HG02678 (cell line): ENCODE measurements around the gene ADAM12.
"Not testable (repeated sequence)": the region's sequence is repeated elsewhere in the genome, so short reads cannot be mapped to it uniquely, and the experiment has no call there.

Experiments used
- ATAC-seq: cut with Tn5 transposase; IDR thresholded peaks from one replicate; pipeline ENCODE4 v1.9.1; 2021; ENCODE audit warnings: mild to moderate bottlenecking, moderate library complexity; ENCODE audit not compliant: unreplicated experiment

ADAM12 gene

DNA sequence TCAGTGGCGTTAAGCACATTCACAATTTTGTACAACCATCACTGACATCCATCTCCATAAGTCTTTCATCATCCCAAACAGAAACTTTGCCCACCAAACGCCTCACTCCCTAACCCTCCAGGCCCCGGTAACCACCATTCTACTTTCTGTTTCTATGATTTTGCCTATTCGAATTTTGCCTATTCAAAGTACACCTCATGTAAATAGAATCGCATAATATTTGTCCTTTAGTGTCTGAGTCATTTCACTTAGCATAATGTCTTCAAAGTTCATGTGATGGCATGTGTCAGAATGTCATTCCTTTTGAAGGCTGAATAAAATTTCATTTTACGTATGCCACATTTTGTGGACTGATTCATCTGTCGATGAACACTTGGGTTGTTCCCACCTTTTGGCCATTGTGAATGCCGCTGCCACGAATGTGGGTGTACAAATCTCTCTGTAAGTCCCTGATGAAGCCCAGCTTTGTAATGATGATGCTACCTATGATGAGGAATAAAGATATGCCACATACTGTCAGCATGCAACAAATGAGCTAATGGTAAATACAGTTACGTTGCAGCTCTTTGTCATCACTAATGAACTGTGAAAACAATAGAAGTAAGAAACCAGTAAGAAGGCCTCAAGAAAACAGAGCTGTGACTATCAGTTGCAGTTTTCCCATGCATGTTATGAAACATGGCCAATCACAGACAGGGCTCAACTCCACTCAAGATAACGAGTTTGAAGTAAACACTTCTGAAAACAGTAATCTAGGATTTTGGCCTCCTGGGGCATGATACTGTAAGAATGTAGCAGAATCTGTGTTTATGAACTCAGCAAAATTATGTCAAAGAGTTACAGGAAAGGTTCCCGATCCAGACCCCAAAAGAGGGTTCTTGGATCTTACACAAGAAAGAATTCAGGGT lies 120.0 kb downstream of the ADAM12 start:
- ATAC-seq, result no peak

DNA sequence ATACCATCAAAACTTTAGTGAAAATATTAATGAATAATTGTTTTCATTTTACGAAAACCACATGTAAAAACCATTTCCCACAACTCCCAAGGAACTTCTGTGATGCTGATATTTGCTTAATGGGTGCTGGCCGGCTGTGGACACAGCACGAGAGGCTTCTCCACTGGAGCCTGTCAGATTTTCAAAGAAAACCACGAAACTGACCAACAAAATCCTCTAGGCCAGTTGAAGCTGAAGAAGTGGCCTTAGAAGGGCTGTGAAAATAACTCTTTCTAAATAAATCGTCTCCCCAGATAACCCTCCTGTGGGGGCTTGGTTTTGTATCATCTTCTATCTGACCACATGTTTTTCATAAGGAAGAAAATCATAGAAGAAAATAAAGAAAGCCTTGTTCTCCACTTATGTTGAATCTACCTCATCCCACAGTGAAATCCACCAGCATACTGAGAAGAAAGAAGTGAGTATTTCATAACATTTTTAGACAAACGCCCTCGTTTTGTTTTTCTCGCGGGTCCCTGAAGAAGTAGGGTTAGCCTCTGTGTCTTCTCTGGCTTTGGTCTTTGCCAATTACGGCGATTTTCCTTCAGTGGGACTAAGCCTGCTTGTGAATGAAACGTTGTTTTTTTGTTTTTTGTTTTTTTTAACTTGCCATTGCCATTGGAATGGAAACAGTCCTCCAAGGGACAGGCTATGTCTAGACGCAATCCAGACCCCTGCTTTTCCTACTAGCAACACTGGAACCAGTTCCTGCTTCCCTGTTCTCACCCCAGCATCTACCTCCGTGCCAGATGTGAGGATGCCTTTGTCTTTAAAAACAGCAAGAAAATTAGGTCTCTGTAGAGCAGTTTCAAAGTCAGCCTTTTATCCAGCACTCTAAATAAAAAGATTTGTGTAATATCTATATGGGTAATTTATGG lies 123.9 kb downstream of the ADAM12 start:
- ATAC-seq, result no peak

DNA sequence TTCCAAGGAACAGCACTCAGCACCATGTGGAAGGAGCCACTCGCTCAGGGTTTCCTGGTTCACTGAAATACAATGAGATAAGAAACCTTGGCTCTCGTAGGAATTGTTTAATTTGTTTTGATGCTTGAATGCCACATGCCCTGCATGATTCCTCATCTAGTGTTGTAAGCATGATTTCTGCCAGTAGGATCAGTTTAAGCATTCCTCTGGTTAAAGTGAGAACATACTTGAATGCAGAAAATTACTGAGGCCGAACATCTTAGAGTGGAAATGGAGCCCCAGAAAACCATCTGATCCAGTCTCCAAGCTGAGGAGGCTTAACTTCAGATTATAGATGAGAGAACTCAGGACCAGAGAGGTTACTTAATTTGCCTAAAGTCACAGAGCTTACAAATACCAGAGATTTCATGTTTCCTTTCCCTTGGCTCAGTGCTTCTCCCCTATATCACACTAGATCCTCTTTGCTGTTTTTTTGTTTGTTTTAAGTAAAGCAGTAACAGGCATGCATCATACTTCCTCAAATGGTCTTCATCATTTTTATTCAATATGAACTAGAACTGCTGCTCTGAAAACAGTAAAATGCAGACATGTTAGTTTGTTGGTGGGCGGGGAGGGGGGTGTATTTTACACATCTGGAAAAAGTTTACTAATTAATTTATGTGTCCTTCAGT lies 125.1 kb downstream of the ADAM12 start:
- no peak for ATAC-seq

DNA sequence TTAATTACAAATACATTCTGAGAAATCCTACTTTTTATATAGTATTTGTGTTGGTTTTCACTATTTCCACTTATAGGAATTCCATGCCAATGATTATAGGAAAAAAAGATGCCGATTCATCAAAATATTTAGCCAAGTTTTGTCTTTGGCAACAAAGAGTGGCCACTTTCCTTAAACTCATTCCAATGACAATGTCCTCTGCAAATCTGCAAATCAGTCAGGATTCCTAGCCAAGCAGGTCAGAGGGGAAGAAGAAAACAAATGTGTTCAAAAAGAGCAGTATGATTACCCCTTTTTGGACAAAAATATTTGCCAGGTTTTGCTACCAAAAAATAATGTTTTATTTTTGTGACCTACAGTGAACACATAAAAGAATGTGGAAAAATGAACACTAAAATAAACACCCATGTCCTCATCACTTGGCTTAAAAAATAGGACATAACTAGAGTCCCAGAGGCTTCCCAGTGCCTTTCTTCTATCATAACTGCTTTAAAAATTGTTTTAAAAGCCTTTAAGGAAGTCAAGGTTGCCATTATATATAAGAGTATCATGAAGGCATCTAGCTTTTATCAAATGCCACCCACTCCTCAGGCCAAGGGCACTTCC lies 125.9 kb downstream of the ADAM12 start:
- ATAC-seq, result no peak

DNA sequence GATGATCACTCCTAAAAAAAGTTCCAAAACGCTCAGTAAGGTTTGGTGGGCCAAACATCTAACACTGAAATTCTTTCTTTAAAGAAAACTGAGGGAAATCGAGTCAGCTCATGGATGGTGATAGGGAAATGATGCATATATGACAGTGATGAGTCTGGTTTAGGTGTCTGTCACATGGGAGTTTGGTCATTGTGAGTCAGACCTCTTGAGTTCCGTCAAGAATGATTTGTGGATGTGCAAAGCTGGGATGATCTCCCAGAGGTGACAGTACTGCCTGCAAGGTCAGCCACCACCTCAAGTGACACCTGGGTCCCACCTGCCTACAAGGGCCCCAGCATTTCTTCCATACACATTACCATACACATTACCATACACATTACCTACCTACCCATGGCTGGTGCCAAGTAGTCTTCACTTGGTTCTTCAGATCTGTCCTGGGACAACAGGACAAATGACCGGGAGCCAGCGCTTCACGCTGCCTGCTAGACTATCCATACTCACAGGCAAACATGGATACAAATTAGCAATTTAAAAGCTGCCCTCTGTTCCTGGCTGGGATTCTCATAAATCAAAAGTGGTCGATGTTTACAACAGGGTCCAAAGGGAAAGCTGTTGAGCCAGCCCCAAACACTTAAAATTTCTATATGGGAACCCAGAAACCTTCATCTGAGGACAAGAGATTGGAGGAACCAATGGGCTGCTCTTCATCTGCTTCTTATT lies 128.4 kb downstream of the ADAM12 start:
- ATAC-seq, result no peak

DNA sequence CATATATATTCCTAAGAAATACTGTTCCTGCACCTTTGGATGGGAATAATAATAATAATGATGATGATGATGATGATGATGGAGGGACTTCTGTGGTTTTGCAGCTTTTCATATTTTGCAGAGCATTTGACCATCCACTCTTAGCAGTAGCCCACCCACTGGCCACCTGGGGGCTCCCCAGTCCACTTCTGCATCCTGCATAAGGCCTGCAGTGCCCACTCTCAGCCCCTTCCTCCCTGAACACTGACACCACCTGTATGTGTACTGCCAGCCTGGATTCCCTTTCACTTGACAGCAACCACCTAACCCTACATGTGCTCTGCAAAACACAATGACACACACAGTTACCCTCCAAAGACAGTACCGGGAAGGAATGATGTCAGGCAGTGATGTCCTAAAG lies 131.4 kb downstream of the ADAM12 start:
- ATAC-seq, result no peak

DNA sequence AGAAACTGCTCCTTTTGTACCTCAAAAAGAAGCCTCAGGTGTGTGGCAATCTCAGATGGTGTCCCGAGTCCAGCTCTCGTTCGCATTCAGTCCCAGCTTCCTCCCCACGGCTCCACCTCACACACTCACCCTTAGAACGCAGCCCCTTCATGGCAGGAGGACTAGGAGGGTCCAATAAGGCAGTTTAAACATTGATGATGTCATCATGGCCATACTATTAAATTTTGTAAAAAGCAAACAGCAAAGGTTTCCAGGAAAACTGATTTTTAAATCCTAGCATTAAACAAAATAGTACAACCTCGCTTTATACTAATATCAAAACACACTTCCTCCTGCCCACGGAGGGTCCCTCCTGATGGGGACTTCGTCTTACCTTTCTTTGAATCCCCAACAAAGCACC lies 133.0 kb downstream of the ADAM12 start:
- no peak for ATAC-seq

DNA sequence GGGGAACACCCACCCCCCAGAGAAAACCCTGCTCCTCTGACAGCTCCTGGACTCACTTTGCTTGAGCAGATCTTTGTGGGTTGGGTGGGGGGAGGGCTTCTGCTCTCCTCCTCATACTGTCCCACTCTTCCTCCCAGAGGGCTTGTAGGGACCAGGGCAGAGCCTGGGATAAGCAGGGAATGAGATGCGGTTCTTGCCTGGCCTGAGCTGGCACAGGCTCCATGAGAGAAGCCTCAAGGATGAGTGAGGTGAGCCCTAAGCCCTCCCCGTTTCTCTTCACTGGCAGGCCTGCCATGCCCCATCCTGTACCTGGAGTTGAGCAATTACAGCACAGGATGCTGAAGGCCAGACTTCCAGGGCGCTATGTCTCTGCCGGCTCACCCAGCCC lies 134.7 kb downstream of the ADAM12 start:
- ATAC-seq, result no peak

DNA sequence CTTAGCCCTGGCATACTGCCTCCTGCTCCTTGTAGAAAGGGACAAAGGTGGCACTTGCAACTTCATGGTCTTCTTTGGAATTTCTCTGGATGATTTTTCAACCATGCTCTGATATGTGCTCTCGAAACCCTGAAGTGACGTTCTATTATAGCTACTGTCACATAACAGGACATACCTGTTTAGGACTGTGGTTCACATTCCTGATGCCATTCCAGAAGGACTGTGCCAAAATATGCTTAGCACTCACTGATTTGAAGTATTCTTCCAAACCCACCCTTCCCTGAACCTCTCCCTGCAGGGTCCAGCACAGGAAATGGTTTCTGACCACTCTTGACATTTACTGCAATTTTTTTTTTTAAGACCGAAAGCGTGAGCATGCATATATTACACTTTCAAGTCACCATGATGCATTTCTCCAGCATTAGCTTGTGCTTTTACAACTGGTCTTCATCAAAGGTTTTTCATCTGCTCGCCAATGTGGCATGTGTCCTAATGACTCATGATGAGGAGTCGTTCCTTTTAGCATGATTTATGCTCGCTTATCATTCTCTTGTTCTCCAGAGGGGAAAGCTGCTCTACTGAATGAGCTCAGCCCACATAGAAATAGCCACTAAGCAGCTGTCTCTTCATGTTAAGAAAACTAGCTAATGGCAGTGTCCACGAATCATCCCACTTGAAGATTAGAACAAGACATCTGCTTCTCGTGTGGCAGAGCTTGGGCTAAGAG lies 135.2 kb downstream of the ADAM12 start:
- ATAC-seq, result no peak

DNA sequence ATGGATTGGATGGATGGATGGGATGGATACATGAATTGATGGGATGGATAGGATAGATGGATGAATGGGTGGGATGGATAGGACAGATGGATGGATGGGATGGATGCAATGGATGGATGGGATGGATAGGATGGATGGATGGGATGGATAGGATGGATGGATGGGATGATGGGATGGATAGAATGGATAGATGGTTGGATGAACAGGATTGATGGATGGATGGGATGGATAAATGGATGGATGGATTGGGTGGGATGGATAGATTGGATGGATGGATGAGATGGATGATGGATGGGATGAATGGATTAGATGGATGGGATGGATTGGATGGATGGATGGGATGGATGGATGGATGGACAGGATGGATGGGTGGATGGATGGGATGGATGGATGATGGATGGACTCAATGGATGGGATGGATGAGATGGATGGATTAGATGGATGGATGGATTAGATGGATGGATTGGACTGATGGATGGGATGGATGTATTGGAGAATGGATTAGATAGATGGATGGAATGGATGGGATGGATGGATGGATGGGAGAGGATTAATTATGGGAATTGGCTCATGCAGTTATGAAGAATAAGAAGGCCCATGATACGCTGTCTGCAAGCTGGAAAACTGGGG lies 136.4 kb downstream of the ADAM12 start:
- no peak for ATAC-seq

DNA sequence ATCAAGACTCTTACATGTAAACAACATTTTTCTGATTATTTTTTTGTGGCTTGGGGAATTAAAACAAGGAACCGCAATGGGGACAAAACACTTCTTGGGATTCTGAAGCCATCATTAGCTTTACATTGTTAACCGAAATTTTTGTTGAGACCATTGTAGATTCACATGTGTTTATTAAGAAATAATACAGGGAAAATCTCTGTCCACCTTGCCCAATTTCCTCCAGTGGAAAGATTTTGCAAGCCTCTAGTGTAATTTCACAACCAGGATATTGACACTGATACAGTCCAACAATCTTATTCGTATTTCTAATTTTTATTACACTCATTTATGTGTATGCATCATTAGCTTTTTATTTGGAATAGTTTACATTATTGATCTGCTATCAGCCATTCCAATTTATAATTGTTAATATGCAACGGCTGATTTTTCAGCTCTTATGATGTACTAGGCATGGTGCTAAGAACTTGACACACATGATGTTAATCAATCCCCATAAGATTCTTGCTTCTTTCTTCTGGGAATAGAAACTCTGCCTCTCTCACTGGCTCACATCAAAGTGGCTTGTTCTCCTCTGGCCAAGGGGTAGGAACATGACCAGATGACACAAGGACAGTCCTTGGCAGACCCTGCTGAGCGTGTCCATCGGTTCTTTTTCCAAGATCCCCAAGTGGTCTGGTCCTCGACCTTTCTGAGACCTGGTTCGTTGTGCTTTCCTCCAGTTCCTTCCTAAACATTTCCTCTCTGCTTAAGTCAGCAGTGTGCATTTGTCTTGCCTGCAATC lies 137.6 kb downstream of the ADAM12 start:
- ATAC-seq, result no peak

DNA sequence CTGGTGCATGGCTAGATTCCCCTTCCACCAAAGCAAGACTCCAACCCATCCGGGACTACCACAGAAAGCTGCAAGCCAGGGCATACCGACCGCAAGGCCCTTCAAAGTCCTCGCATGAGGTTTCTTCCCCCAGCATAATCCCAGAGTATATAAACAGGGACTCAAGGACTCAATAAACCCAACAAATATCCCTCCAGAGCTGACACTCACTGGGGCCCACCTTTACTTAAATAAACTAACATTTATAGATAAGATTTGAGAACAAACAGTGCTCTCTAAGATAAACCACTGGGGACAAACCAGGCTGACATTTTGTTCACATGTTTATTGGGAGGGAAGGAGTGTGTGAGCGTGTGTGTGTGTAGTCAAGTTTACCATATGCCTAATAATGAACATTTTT lies 138.2 kb downstream of the ADAM12 start:
- ATAC-seq, result no peak

DNA sequence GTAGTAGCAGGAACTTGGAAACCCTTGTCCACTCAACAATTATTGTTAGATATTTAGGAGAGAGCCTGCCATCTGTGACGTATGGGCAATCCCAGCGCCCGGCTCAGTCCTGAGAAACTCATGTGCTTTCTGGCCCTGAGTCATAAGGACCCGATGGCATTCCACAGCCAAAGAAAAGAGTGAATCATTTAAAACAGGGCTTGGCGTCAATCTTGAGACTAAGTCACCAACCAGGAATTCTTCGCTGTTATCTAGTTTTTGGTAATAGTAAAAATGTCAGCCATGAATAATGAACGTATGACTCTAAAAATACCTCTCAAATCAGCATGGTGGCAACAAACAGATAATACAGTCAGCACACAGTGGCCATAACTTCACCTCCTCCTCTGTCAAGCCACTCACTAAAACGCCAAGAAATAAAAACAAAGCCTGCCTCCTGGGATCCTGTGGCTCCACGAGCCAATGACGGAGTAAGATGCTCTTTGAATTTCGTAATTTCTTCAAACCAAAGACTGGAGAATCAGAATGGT lies 140.8 kb downstream of the ADAM12 start:
- ATAC-seq, result no peak

DNA sequence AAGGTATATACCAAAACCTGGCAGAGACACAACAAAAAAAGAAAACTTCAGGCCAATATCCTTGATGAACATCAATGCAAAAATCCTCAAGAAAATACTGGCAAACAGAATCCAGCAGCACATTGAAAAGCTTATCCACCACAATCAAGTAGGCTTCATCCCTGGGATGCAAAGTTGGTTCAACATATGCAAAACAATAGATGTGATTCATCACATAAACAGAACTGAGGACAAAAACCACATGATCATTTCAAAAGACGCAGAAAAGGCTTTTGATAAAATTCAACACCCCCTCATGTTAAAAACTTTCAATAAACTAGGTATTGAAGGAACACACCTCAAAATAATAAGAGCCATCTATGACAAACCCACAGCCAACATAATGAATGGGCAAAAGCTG lies 141.9 kb downstream of the ADAM12 start:
- not testable (repeated sequence) for ATAC-seq

DNA sequence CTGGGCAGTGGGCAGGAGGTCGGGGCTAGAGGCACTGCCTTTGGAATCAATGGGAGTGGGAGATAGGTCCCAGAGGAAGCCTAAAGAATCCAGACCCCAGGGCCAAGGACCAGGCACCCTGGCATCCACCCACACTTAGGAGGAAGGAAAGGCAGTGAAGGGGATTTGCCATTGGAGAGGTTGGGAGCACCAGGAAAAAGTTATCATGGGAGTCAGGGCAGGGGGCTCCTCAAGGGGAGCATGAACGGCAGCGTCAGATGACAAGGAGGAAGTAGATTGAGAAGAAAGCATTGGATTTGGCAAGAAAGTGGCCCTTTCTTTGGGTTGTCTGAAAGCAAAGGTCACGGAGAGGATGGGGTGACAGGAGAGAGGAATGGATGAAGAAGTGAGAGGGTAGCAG lies 142.8 kb downstream of the ADAM12 start:
- ATAC-seq, result no peak

DNA sequence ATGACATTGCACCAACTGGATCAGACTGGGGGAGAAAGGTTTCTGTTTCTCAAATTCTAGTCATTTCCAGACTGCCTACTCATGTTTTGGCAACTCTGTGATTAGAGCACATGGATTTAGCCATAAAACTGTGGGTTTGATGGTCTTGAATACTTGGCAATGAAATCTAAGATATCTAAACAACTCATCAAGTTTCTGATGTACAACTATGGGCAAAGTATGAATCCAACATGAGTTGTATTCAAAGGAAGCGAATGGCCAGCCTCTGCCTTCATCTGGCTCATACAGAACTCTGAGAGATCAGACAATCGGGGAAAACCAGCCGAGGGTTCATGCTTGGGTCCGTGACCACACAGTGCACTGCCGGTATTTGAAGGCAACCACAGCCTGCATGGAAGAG lies 144.3 kb downstream of the ADAM12 start:
- no peak for ATAC-seq

DNA sequence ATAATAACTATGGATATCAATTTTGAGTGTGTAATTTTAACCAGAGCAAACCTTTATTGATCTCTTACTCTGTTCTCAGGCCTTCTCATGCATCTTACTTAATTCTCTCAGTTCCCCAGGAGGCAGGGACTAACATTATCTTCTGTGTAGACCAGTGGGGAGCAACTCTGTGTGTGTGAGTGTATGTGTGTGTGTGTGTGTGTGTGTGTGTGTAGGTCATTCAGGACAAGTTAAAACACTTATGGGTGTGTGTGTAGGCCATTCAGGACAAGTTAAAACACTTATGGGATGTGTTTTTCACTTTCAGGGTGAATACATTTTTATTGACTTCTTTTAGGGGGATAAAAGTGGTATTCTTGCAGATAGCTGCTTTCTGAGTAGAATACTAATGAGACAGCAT lies 145.0 kb downstream of the ADAM12 start:
- ATAC-seq, result no peak
